NOMO-1 treated with DMSO at 0.1 percent for 48 hours (cell line): ENCODE data around the gene NUPR1.
"Not testable (repeated sequence)": the region's sequence is repeated elsewhere in the genome, so short reads cannot be mapped to it uniquely, and the experiment has no call there.

Experiments
- DNase-seq: peaks from one replicate; lab custom pipeline; 2025; ENCODE audit not compliant: unreplicated experiment; lab: John Stamatoyannopoulos, UW

The NUPR1 gene

GRCh38 chr16:28538733-28539596 is at the start of gene NUPR1:
NUPR1 (minus strand) TSS chr16:28538974; CDS start chr16:28538907, 67 bp downstream.
- no peak for DNase-seq

- DNase-seq = no peak
Observed at GRCh38 chr16:28587386-28587785, 48.6 kb upstream of the NUPR1 start.

GRCh38 chr16:28586466-28586865 is 47.7 kb upstream of the NUPR1 start:
- DNase-seq = no peak

GRCh38 chr16:28585674-28586073 is 46.9 kb upstream of the NUPR1 start:
- no peak for DNase-seq

- no peak for DNase-seq
Observed at GRCh38 chr16:28580726-28581315, 42.0 kb upstream of the NUPR1 start.

- DNase-seq = no peak
Observed at GRCh38 chr16:28575446-28576109, 36.8 kb upstream of the NUPR1 start.

GRCh38 chr16:28574925-28575324 is 36.2 kb upstream of the NUPR1 start:
- DNase-seq = no peak

GRCh38 chr16:28573738-28574718 is 35.3 kb upstream of the NUPR1 start:
- no peak for DNase-seq

- no peak for DNase-seq
Observed at GRCh38 chr16:28572696-28573510, 34.1 kb upstream of the NUPR1 start.

- no peak for DNase-seq
Observed at GRCh38 chr16:28569968-28570752, 31.4 kb upstream of the NUPR1 start.

- DNase-seq = no peak
Observed at GRCh38 chr16:28569021-28569420, 30.2 kb upstream of the NUPR1 start.

- no peak for DNase-seq
Observed at GRCh38 chr16:28567292-28567691, 28.5 kb upstream of the NUPR1 start.

- not testable (repeated sequence) for DNase-seq
Observed at GRCh38 chr16:28566233-28566925, 27.6 kb upstream of the NUPR1 start.

- DNase-seq = no peak
Observed at GRCh38 chr16:28563218-28563617, 24.4 kb upstream of the NUPR1 start.

- no peak for DNase-seq
Observed at GRCh38 chr16:28562199-28562598, 23.4 kb upstream of the NUPR1 start.

- no peak for DNase-seq
Observed at GRCh38 chr16:28561557-28562187, 22.9 kb upstream of the NUPR1 start.

- DNase-seq = no peak
Observed at GRCh38 chr16:28558456-28558855, 19.7 kb upstream of the NUPR1 start.

GRCh38 chr16:28556914-28557320 is 18.1 kb upstream of the NUPR1 start:
- no peak for DNase-seq
